OCI-LY1 (cell line): ENCODE results near the gene MS4A4E.
"Not testable (repeated sequence)": the region's sequence is repeated elsewhere in the genome, so short reads cannot be mapped to it uniquely, and the experiment has no call there.

ENCODE experiments used
- H2AFZ ChIP-seq: fragments of 200-600 bp; sonication (generic), shearing (Covaris generic); 2 replicates; pipeline ENCODE4 v1.6.0; 2014; ENCODE audit warnings: antibody characterized with exemption, mild to moderate bottlenecking, low read length
- H3F3A ChIP-seq: fragments of 200-600 bp; sonication (generic), shearing (Covaris generic); 2 replicates; pipeline ENCODE4 v1.6.0; 2014; ENCODE audit warnings: mild to moderate bottlenecking, antibody characterized with exemption, low read length, moderate library complexity; ENCODE audit not compliant: insufficient read depth
- H3K27ac ChIP-seq: fragments of 200-600 bp; sonication (generic); 2 replicates; pipeline ENCODE4 v1.5.1; 2014; ENCODE audit warnings: low read length, mixed run types, mild to moderate bottlenecking, low read depth; ENCODE audit not compliant: poor library complexity, severe bottlenecking
- H3K27me3 ChIP-seq: fragments of 200-600 bp; sonication (generic); 2 replicates; pipeline ENCODE4 v1.6.0; 2014; ENCODE audit warnings: antibody characterized with exemption, mild to moderate bottlenecking, low read length, moderate library complexity; ENCODE audit not compliant: insufficient read depth
- H3K36me3 ChIP-seq: fragments of 200-600 bp; sonication (generic); 2 replicates; pipeline ENCODE4 v1.6.1; 2014; ENCODE audit warnings: mild to moderate bottlenecking, antibody characterized with exemption, low read length, moderate library complexity, mixed read lengths; ENCODE audit not compliant: insufficient read depth
- H3K4me1 ChIP-seq: fragments of 200-600 bp; sonication (generic); 2 replicates; pipeline ENCODE4 v1.5.1; 2014; ENCODE audit warnings: mild to moderate bottlenecking, low read length, moderate library complexity; ENCODE audit not compliant: insufficient read depth, severe bottlenecking
- H3K4me2 ChIP-seq: fragments of 200-600 bp; sonication (generic), shearing (Covaris generic); 2 replicates; pipeline ENCODE4 v1.6.1; 2014; ENCODE audit warnings: low read length
- H3K4me3 ChIP-seq: fragments of 200-600 bp; sonication (generic); 2 replicates; pipeline ENCODE4 v1.5.1; 2014; ENCODE audit warnings: low read length, low read depth, mild to moderate bottlenecking, mixed read lengths; ENCODE audit not compliant: poor library complexity, severe bottlenecking
- H3K79me2 ChIP-seq: fragments of 200-600 bp; shearing (Covaris generic); 2 replicates; pipeline ENCODE4 v1.6.1; 2016; ENCODE audit warnings: mixed run types, low read length, mixed read lengths; ENCODE audit not compliant: insufficient read depth
- H3K9ac ChIP-seq: fragments of 200-600 bp; sonication (generic), shearing (Covaris generic); 2 replicates; pipeline ENCODE4 v1.6.1; 2014; ENCODE audit warnings: mild to moderate bottlenecking, low read length, mixed read lengths
- H3K9me2 ChIP-seq: fragments of 200-600 bp; sonication (generic), shearing (Covaris generic); 2 replicates; pipeline ENCODE4 v1.6.1; 2014; ENCODE audit warnings: low read depth, mild to moderate bottlenecking, low read length, mixed read lengths
- H3K9me3 ChIP-seq: fragments of 200-600 bp; shearing (Covaris generic); 2 replicates; pipeline ENCODE4 v1.6.1; 2014; ENCODE audit warnings: low read length, mixed read lengths
- H4K20me1 ChIP-seq: fragments of 200-600 bp; sonication (generic), shearing (Covaris generic); 2 replicates; pipeline ENCODE4 v1.6.0; 2016; ENCODE audit warnings: mild to moderate bottlenecking, low read length; ENCODE audit not compliant: insufficient read depth
- EZH2 ChIP-seq: fragments of 200-600 bp; sonication (generic), shearing (Covaris generic); IDR thresholded peaks from 2 replicates; pipeline ENCODE4 v1.8.0; 2017; ENCODE audit warnings: borderline replicate concordance, mixed run types, mild to moderate bottlenecking, antibody characterized with exemption, low read length, moderate library complexity, mixed read lengths
- TF ChIP-seq, protein P1 (sequence below): fragments of 200-600 bp; sonication (generic), shearing (Covaris generic); IDR thresholded peaks from 2 replicates; pipeline ENCODE4 v1.5.1; 2017; ENCODE audit warnings: mild to moderate bottlenecking, antibody characterized with exemption, low read length, moderate library complexity, mixed read lengths

MS4A4E gene

DNA sequence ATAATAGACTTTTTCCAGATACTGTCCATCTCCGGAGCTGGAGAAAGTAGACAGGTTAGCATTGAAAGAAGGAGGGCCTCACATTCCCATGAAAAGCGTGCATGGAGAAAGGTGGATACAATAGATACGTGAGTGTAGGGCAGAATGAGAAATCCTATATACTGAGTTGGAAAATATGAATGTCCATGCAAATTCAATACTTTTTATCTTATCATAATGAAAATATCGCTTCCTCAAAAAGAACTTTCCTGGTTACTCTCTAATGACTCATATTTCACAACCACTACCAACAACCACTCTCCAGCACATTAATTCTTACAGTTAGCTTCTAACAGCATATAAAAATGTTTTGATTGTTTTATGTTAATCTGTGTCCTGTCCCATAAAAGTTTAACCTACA is 38.0 kb downstream of the MS4A4E start:
- Histone ChIP-seq H3K4me2 (no peak overlapping the region), H2AFZ (no peak overlapping the region), H3K4me1 (no peaks in the 10 kb centered on the region), H3K9me2 (no peaks in the 10 kb centered on the region), H3K9ac (no peak overlapping the region), H3K4me3 (no peak overlapping the region), H3K79me2 (no peaks in the 10 kb centered on the region), H3K9me3 (no peaks in the 10 kb centered on the region), H3K36me3 (no peaks in the 10 kb centered on the region), H3F3A (no peaks in the 10 kb centered on the region), H3K27me3 (no peaks in the 10 kb centered on the region), H4K20me1 (no peaks in the 10 kb centered on the region), H3K27ac (no peak overlapping the region)
- TF ChIP-seq, protein P1, sequence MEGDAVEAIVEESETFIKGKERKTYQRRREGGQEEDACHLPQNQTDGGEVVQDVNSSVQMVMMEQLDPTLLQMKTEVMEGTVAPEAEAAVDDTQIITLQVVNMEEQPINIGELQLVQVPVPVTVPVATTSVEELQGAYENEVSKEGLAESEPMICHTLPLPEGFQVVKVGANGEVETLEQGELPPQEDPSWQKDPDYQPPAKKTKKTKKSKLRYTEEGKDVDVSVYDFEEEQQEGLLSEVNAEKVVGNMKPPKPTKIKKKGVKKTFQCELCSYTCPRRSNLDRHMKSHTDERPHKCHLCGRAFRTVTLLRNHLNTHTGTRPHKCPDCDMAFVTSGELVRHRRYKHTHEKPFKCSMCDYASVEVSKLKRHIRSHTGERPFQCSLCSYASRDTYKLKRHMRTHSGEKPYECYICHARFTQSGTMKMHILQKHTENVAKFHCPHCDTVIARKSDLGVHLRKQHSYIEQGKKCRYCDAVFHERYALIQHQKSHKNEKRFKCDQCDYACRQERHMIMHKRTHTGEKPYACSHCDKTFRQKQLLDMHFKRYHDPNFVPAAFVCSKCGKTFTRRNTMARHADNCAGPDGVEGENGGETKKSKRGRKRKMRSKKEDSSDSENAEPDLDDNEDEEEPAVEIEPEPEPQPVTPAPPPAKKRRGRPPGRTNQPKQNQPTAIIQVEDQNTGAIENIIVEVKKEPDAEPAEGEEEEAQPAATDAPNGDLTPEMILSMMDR: no peak
- no peak for TF ChIP-seq EZH2

DNA sequence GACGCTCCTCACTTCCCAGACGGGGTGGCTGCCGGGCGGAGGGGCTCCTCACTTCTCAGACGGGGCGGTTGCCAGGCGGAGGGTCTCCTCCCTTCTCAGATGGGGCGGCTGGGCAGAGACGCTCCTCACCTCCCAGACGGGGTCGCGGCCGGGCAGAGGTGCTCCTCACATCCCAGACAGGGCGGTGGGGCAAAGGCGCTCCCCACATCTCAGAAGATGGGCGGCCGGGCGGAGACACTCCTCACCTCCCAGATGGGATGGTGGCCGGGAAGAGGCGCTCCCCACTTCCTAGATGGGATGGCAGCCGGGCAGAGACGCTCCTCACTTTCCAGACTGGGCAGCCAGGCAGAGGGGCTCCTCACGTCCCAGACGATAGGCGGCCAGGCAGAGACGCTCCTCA is 41.6 kb downstream of the MS4A4E start:
- not testable (repeated sequence) for H4K20me1 ChIP-seq, H3K9ac ChIP-seq, H3F3A ChIP-seq, H3K79me2 ChIP-seq, H3K9me3 ChIP-seq, H3K4me2 ChIP-seq, H3K4me1 ChIP-seq, H3K27me3 ChIP-seq, H2AFZ ChIP-seq, H3K4me3 ChIP-seq, H3K9me2 ChIP-seq, H3K27ac ChIP-seq, H3K36me3 ChIP-seq

DNA sequence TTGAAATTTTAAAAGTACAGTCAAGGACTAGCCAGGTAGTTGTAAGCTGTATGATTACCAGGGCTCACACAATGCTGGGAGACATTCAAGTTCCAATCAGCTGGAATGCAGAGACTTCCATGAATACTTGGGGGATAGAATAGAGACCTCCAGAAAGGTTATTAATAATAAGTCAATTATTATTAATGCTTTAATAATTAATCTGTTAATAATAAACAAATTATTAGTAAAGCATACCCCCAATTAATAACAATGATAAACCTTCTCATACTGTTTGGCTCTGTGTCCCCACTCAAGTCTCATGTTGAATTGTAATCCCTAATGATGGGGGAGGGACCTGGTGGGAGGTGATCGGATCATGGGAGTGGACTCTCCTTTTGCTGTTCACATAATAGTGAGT is 45.5 kb downstream of the MS4A4E start:
- Histone ChIP-seq H3K9me3 (no peaks in the 10 kb centered on the region), H3K79me2 (no peaks in the 10 kb centered on the region), H3K9me2 (no peaks in the 10 kb centered on the region), H3K4me1 (no peaks in the 10 kb centered on the region), H4K20me1 (no peaks in the 10 kb centered on the region), H3K4me3 (no peak overlapping the region), H3K9ac (no peak overlapping the region), H3K4me2 (no peak overlapping the region), H3K36me3 (no peaks in the 10 kb centered on the region), H2AFZ (no peak overlapping the region), H3K27ac (no peak overlapping the region), H3K27me3 (no peaks in the 10 kb centered on the region), H3F3A (no peaks in the 10 kb centered on the region)
- TF ChIP-seq EZH2: no peak
- TF ChIP-seq, protein P1: no peak

DNA sequence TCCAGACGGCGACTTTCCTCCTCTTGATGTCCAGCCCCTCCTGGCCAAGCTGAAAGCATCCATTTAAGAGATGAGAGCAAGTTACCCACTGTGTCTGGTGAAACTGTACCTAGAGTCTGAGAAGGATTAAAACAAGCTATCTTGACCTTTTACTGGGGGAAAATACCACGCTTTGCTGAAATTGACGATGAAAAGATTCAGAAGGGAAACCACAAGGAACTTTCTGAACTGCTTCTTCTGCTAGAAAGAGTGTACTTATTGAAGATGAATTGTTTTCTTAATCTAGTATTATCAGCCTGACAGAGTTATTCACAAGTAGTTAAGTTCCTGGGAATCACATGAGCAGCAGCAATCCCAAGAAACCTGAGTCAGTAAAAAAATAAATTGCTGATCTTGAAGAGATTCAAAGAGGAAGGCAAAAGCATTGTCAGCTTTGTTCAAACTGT is 47.0 kb downstream of the MS4A4E start:
- Histone ChIP-seq H3K9me3 (no peaks in the 10 kb centered on the region), H3K36me3 (no peaks in the 10 kb centered on the region), H3F3A (no peaks in the 10 kb centered on the region), H3K9me2 (no peaks in the 10 kb centered on the region), H3K9ac (no peak overlapping the region), H3K4me1 (no peaks in the 10 kb centered on the region), H3K4me2 (no peak overlapping the region), H3K27me3 (no peaks in the 10 kb centered on the region), H3K4me3 (no peak overlapping the region), H3K27ac (no peak overlapping the region), H4K20me1 (no peaks in the 10 kb centered on the region), H3K79me2 (no peaks in the 10 kb centered on the region), H2AFZ (no peak overlapping the region)
- TF ChIP-seq, protein P1: no peak
- TF ChIP-seq EZH2: no peak
